Upper lobe of left lung (tissue), 4 donors: ENCODE data around the gene PIK3R3.

ENCODE experiments used
- EP300 ChIP-seq, 4 donors: sonication (generic); formaldehyde crosslinking; IDR thresholded peaks; one replicate each; pipeline ENCODE4 v1.5.1; 2017; ENCODE audit warnings: antibody characterized with exemption in 4 of 4, control low read depth in 2 of 4
- TF ChIP-seq, protein P1 (sequence below), 6 experiments: fragments of 450-650 bp in 4 of 6; fragments of 200-600 bp in 2 of 6; sonication (generic) in 2 of 6; IDR thresholded peaks; one replicate each; pipeline ENCODE4 v1.5.1; 2016 to 2019; ENCODE audit warnings: antibody characterized with exemption in 6 of 6

GRCh38 chr1:46096269-46097148, 35.9 kb downstream of the PIK3R3 start:
- TF ChIP-seq, protein P1, sequence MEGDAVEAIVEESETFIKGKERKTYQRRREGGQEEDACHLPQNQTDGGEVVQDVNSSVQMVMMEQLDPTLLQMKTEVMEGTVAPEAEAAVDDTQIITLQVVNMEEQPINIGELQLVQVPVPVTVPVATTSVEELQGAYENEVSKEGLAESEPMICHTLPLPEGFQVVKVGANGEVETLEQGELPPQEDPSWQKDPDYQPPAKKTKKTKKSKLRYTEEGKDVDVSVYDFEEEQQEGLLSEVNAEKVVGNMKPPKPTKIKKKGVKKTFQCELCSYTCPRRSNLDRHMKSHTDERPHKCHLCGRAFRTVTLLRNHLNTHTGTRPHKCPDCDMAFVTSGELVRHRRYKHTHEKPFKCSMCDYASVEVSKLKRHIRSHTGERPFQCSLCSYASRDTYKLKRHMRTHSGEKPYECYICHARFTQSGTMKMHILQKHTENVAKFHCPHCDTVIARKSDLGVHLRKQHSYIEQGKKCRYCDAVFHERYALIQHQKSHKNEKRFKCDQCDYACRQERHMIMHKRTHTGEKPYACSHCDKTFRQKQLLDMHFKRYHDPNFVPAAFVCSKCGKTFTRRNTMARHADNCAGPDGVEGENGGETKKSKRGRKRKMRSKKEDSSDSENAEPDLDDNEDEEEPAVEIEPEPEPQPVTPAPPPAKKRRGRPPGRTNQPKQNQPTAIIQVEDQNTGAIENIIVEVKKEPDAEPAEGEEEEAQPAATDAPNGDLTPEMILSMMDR (IDR thresholded peaks at IDR 0.05): no peak
- no peak for TF ChIP-seq EP300 (IDR thresholded peaks at IDR 0.05)
